ENCODE measurements around the gene BCORL1.
A peak's percentile ranks its signal among the peaks of the same experiment; 100 is the strongest.

Gene BCORL1

GRCh38 chrX:129961180-129962083 lies 21.0 kb upstream of the BCORL1 start:
- peak; percentile 73 for DNase-seq

- DNase-seq = no peak
Measured at GRCh38 chrX:129963729-129964128, 18.7 kb upstream of the BCORL1 start.

GRCh38 chrX:129965166-129965565 lies 17.3 kb upstream of the BCORL1 start:
- DNase-seq = no peak

- no peak for DNase-seq
Measured at GRCh38 chrX:129968968-129969367, 13.5 kb upstream of the BCORL1 start.

- no peak for DNase-seq
Measured at GRCh38 chrX:129976441-129976840, 6.0 kb upstream of the BCORL1 start.

GRCh38 chrX:129979207-129979920 lies 3.1 kb upstream of the BCORL1 start:
- no peak for DNase-seq

- peak; percentile 46 for DNase-seq
Measured at GRCh38 chrX:129980001-129980401, 2.4 kb upstream of the BCORL1 start.

- no peak for DNase-seq
Measured at GRCh38 chrX:129980540-129981199, 1.8 kb upstream of the BCORL1 start.

- no peak for DNase-seq
Measured at GRCh38 chrX:129981200-129981553, 1.3 kb upstream of the BCORL1 start.

GRCh38 chrX:129981752-129982299 lies 609 bp upstream of the BCORL1 start:
- DNase-seq = no peak

GRCh38 chrX:129983575-129984110 lies 1.2 kb downstream of the BCORL1 start:
- no peak for DNase-seq

- DNase-seq = peak; percentile 58
Measured at GRCh38 chrX:129984111-129984958, 1.9 kb downstream of the BCORL1 start.

GRCh38 chrX:129987871-129988270 lies 5.4 kb downstream of the BCORL1 start:
- no peak for DNase-seq

GRCh38 chrX:129992181-129992580 lies 9.7 kb downstream of the BCORL1 start:
- DNase-seq = no peak

GRCh38 chrX:129996120-129996519 lies 13.7 kb downstream of the BCORL1 start:
- no peak for DNase-seq

- DNase-seq = no peak
Measured at GRCh38 chrX:129997086-129997485, 14.7 kb downstream of the BCORL1 start.

- DNase-seq = no peak
Measured at GRCh38 chrX:129998021-129998420, 15.6 kb downstream of the BCORL1 start.

GRCh38 chrX:130001893-130002292 lies 19.5 kb downstream of the BCORL1 start:
- no peak for DNase-seq

- DNase-seq = no peak
Measured at GRCh38 chrX:130002541-130002940, 20.1 kb downstream of the BCORL1 start.

- no peak for DNase-seq
Measured at GRCh38 chrX:130005089-130005807, 22.8 kb downstream of the BCORL1 start.

GRCh38 chrX:130009658-130010223 lies 27.3 kb downstream of the BCORL1 start:
- no peak for DNase-seq
